ENCODE measurements around the gene P2RX7.
A peak's percentile ranks its signal among the peaks of the same experiment; 100 is the strongest.

P2RX7 gene

GRCh38 chr12:121130866-121131373 is 1.8 kb upstream of the P2RX7 start:
- Histone ChIP-seq H3K9me3 (ENCODE audit: severe bottlenecking) (no peaks in the 10 kb centered on the region), H3K4me3 (ENCODE audit: severe bottlenecking) (no peak overlapping the region), H3K27me3 (ENCODE audit: insufficient read depth, poor library complexity, severe bottlenecking) (no peaks in the 10 kb centered on the region), H3K4me1 (ENCODE audit: insufficient read depth, poor library complexity, severe bottlenecking) (peaks cover 13% of the 10 kb centered on the region), H3K36me3 (ENCODE audit: low read depth) (no peaks in the 10 kb centered on the region), H3K27ac (ENCODE audit: poor library complexity, severe bottlenecking) (no peak overlapping the region)
- DNase-seq (ENCODE audit: low spot score) (no peak), ATAC-seq (ENCODE audit: low read depth) (no peak)
- no peak for TF ChIP-seq CTCF (IDR thresholded peaks at IDR 0.05; ENCODE audit: poor library complexity, severe bottlenecking)

- H3K27ac ChIP-seq (ENCODE audit: poor library complexity, severe bottlenecking), result no peak overlapping the region
- peaks cover 13% of the 10 kb centered on the region for H3K4me1 ChIP-seq (ENCODE audit: insufficient read depth, poor library complexity, severe bottlenecking)
- no peak overlapping the region for H3K4me3 ChIP-seq (ENCODE audit: severe bottlenecking)
- ATAC-seq (ENCODE audit: low read depth) (no peak), DNase-seq (ENCODE audit: low spot score) (no peak)
- H3K9me3 ChIP-seq (ENCODE audit: severe bottlenecking), result no peaks in the 10 kb centered on the region
- H3K36me3 ChIP-seq (ENCODE audit: low read depth), result no peaks in the 10 kb centered on the region
- H3K27me3 ChIP-seq (ENCODE audit: insufficient read depth, poor library complexity, severe bottlenecking), result no peaks in the 10 kb centered on the region
- TF ChIP-seq CTCF (IDR thresholded peaks at IDR 0.05; ENCODE audit: poor library complexity, severe bottlenecking), result no peak
These were observed 735 bp upstream of the P2RX7 start for GRCh38 chr12:121131941-121132341.

GRCh38 chr12:121133838-121134237 is 1.2 kb downstream of the P2RX7 start:
- peak overlapping the region; percentile 7 for H3K27ac ChIP-seq (ENCODE audit: poor library complexity, severe bottlenecking)
- no peak for ATAC-seq (ENCODE audit: low read depth)
- H3K9me3 ChIP-seq (ENCODE audit: severe bottlenecking), result no peaks in the 10 kb centered on the region

GRCh38 chr12:121135320-121135719 is 2.6 kb downstream of the P2RX7 start:
- Histone ChIP-seq H3K4me1 (ENCODE audit: insufficient read depth, poor library complexity, severe bottlenecking) (peaks cover 13% of the 10 kb centered on the region), H3K27ac (ENCODE audit: poor library complexity, severe bottlenecking) (no peak overlapping the region), H3K27me3 (ENCODE audit: insufficient read depth, poor library complexity, severe bottlenecking) (no peaks in the 10 kb centered on the region), H3K36me3 (ENCODE audit: low read depth) (no peaks in the 10 kb centered on the region), H3K9me3 (ENCODE audit: severe bottlenecking) (no peaks in the 10 kb centered on the region), H3K4me3 (ENCODE audit: severe bottlenecking) (no peak overlapping the region)
- ATAC-seq (ENCODE audit: low read depth) (no peak), DNase-seq (ENCODE audit: low spot score) (no peak)
- TF ChIP-seq CTCF (IDR thresholded peaks at IDR 0.05; ENCODE audit: poor library complexity, severe bottlenecking), result no peak

More at GRCh38 chr12:121133838-121134237, 1.2 kb downstream of the P2RX7 start:
- no peak for TF ChIP-seq CTCF (IDR thresholded peaks at IDR 0.05; ENCODE audit: poor library complexity, severe bottlenecking)
- Histone ChIP-seq H3K4me3 (ENCODE audit: severe bottlenecking) (no peak overlapping the region), H3K4me1 (ENCODE audit: insufficient read depth, poor library complexity, severe bottlenecking) (peaks cover 13% of the 10 kb centered on the region), H3K36me3 (ENCODE audit: low read depth) (no peaks in the 10 kb centered on the region), H3K27me3 (ENCODE audit: insufficient read depth, poor library complexity, severe bottlenecking) (no peaks in the 10 kb centered on the region)
- no peak for DNase-seq (ENCODE audit: low spot score)

GRCh38 chr12:121137512-121137911 is 4.8 kb downstream of the P2RX7 start:
- no peak overlapping the region for H3K27ac ChIP-seq (ENCODE audit: poor library complexity, severe bottlenecking)
- H3K4me3 ChIP-seq (ENCODE audit: severe bottlenecking), result no peak overlapping the region
- no peaks in the 10 kb centered on the region for H3K9me3 ChIP-seq (ENCODE audit: severe bottlenecking)
- no peaks in the 10 kb centered on the region for H3K27me3 ChIP-seq (ENCODE audit: insufficient read depth, poor library complexity, severe bottlenecking)
- no peak for TF ChIP-seq CTCF (IDR thresholded peaks at IDR 0.05; ENCODE audit: poor library complexity, severe bottlenecking)
- DNase-seq (ENCODE audit: low spot score) (no peak), ATAC-seq (ENCODE audit: low read depth) (no peak)
- H3K4me1 ChIP-seq (ENCODE audit: insufficient read depth, poor library complexity, severe bottlenecking), result peaks cover 13% of the 10 kb centered on the region
- no peaks in the 10 kb centered on the region for H3K36me3 ChIP-seq (ENCODE audit: low read depth)

All from RWPE2 (cell line).